Hypothalamus (tissue), 51 donors: Measurements from ENCODE around the gene PCDHGA2.
"Not testable (repeated sequence)": the region's sequence is repeated elsewhere in the genome, so short reads cannot be mapped to it uniquely, and the experiment has no call there.

Experiments
- DNase-seq, 51 donors: peaks; one replicate each; lab custom pipeline; 2025; lab: John Stamatoyannopoulos, UW

PCDHGA2 gene

DNA sequence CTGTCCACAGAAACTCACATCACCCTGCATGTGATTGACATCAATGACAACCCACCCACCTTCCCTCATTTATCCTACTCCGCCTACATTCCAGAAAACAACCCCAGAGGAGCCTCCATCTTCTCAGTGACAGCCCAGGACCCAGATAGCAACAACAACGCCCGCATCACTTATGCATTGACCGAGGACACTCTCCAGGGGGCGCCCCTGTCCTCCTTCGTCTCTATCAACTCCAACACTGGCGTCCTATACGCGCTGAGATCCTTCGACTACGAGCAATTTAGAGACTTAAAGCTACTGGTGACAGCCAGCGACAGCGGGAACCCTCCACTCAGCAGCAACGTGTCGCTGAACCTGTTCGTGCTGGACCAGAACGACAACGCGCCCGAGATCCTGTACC, 6.8 kb downstream of the PCDHGA2 start:
- DNase-seq: no peak

GRCh38 chr5:141346017-141346416, 7.5 kb downstream of the PCDHGA2 start:
- DNase-seq: not testable (repeated sequence)

DNA sequence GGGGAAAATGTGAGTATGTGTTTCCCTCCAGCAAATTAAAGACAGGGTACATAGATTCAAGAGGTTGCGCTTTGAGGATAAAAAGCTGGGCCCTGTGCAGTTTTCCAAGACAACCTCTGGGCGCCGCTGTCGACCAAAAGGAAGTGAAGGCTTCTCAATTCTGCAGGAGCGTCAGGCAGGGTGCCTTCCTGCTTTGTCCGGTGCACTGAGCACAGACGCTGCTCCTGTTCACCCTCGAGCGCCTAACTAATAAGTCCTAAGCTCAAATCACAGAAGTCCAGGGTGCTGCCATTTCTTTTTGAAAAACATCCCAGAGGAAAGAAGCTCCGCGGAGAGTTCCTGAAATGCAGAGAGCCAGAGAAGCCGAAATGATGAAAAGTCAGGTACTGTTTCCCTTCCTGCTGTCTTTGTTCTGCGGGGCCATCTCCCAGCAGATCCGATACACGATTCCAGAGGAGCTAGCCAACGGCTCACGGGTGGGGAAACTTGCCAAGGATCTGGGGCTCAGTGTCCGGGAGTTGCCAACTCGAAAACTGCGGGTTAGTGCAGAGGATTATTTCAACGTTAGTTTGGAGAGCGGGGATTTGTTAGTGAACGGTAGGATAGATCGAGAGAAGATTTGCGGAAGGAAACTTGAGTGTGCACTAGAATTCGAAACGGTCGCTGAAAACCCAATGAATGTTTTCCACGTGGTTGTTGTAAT, 11.5 kb downstream of the PCDHGA2 start, which contains the start of gene PCDHGB1:
TSS of gene PCDHGB1 (plus strand) at position 183 of the 703 bp plus-strand sequence. CDS start at position 345, 162 bp downstream.
- peak in 7 of 51 donors; percentile 6 to 33 (median 16) for DNase-seq

- no peak for DNase-seq
Measured at GRCh38 chr5:141351591-141351990, 13.0 kb downstream of the PCDHGA2 start.

DNA sequence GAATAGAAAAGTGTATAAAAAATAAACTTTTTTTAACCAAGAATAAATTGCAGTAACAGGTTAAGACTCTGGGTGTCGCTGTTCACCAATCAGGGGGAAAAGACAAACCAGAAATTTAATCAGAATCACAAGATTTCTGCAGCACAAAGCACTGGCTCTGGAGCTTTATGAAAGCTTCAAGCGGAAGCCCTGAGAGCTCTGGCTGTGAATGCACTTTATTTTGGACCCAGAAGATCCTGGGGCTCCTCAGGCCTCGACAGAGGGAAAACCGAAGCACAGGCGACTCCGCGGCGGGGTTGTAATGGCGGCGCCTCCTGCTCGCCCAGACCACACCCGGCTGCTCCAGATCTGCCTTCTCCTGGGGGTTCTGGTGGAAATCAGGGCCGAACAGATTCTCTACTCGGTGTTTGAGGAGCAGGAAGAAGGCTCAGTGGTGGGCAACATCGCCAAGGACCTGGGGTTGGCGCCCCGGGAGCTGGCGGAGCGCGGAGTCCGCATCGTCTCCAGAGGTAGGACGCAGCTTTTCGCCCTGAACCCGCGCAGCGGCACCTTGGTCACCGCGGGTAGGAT, 16.4 kb downstream of the PCDHGA2 start, which contains the start of gene PCDHGA4:
TSS of gene PCDHGA4 (plus strand) at position 122 of the 570 bp plus-strand sequence. CDS start at position 209, 87 bp downstream.
- DNase-seq: no peak

DNA sequence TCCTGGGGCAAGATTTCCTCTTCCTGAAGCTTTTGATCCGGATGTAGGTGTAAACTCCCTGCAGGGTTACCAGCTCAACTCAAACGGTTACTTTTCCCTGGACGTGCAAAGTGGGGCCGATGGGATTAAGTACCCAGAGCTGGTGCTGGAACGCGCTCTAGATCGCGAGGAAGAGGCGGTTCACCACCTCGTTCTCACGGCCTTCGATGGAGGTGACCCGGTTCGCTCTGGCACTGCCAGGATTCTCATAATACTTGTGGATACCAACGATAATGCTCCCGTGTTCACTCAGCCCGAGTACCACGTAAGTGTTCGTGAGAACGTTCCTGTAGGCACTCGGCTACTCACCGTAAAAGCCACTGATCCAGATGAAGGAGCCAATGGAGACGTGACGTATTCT, 17.1 kb downstream of the PCDHGA2 start:
- DNase-seq: no peak

DNA sequence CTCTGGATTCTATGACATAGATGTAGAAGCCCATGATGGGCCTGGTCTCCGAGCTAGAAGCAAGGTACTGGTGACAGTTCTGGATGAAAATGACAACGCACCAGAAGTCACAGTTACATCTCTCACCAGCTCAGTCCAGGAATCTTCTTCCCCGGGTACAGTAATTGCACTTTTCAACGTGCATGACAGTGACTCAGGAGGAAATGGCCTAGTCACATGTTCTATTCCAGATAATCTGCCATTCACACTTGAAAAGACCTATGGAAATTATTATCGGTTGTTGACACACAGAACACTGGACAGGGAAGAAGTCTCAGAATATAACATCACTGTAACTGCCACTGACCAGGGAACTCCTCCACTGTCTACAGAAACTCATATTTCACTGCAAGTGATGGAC, 17.6 kb downstream of the PCDHGA2 start:
- no peak for DNase-seq

GRCh38 chr5:141356950-141357349, 18.4 kb downstream of the PCDHGA2 start:
- DNase-seq: no peak

GRCh38 chr5:141359790-141360426, 21.3 kb downstream of the PCDHGA2 start, which contains the start of gene PCDHGB2:
Gene PCDHGB2 (plus strand): TSS chr5:141359994. CDS start chr5:141360136, 142 bp downstream.
- no peak for DNase-seq

GRCh38 chr5:141360685-141361084, 22.1 kb downstream of the PCDHGA2 start:
- DNase-seq: no peak

- DNase-seq: no peak
Measured at GRCh38 chr5:141362719-141363118, 24.2 kb downstream of the PCDHGA2 start.

DNA sequence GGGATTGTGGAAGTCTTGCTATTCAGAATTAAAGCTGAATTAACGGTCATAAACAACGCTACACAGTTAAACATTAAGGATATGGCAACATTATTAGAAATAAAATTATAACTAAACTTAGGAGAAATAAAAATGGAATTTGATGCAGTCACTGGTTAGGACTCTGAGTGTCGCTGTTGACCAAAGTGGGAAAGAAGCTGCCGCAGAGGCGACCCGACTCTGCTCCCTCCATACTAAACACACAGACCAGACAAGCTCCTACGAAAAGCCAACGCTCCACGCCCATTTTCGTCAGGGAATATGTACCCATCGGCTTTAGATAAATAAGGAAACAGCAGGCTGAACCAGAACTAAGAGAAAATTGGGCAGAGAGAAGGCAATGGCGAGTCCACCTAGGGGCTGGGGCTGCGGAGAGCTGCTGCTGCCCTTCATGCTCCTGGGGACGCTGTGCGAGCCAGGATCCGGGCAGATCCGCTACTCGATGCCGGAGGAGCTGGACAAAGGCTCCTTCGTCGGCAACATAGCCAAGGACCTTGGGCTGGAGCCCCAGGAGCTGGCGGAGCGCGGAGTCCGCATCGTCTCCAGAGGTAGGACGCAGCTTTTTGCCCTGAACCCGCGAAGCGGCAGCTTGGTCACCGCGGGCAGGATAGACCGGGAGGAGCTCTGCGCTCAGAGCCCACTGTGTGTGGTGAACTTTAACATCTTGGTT, 25.5 kb downstream of the PCDHGA2 start, which contains the start of gene PCDHGA5:
TSS of gene PCDHGA5 (plus strand) at position 211 of the 709 bp plus-strand sequence. CDS start at position 380, 169 bp downstream.
- no peak for DNase-seq

GRCh38 chr5:141366016-141366896, 27.7 kb downstream of the PCDHGA2 start:
- no peak for DNase-seq

DNA sequence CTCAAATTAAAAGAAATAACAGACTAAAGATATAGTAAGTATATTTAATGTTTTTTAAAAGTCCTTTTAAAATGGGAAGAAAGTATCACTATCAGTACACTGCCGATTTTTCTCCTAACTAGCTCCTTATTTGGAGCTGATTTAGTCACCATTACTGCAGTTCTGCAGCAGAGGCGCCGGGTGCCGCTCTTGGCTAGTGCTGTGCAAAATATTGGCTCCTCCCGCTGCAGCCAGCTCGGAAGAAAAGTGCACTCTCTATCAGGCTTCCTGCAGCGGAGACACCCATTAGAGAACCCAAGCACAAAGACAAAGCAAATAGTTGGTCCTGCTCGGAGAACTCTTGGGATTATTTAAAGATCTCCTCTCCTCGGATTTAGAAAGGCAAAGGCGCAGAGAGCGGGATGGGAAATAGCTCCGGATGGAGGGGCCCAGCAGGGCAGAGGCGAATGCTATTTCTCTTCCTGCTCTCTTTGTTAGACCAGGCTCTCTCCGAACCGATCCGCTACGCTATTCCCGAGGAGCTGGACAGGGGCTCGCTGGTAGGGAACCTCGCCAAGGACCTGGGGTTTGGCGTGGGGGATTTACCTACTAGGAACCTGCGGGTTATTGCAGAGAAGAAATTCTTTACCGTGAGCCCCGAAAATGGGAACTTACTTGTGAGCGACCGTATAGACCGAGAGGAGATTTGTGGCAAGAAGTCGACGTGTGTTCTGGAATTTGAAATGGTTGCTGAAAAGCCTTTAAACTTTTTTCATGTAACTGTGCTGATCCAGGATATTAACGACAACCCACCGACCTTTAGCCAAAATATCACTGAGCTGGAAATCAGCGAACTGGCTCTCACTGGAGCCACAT, 31.7 kb downstream of the PCDHGA2 start, which contains the start of gene PCDHGB3:
TSS of gene PCDHGB3 (plus strand) at position 249 of the 855 bp plus-strand sequence. CDS start at position 402, 153 bp downstream.
- peak in 1 of 51 donors; percentile 11 for DNase-seq

DNA sequence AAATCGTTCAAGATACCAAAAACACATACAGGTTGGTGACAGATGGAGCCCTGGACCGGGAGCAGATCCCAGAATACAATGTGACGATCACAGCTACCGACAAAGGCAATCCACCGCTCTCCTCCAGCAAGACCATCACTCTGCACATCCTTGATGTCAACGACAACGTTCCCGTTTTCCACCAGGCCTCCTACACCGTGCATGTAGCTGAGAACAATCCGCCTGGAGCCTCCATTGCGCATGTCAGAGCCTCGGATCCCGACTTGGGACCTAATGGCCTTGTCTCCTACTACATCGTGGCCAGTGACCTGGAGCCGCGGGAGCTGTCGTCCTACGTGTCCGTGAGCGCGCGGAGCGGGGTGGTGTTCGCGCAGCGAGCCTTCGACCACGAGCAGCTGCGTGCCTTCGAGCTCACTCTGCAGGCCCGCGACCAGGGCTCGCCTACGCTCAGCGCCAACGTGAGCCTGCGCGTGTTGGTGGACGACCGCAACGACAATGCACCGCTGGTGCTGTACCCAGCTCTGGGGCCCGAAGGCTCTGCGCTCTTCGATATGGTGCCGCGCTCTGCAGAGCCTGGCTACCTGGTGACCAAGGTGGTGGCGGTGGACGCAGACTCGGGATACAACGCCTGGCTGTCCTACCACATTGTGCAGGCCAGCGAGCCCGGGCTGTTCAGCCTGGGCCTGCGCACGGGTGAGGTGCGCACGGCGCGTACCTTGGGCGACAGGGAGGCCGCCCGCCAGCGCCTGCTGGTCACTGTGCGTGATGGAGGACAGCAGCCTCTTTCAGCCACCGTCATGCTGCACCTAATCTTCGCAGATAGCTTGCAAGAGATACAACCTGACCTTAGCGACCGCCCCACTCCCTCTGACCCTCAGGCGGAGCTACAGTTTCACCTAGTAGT, 33.3 kb downstream of the PCDHGA2 start:
- no peak for DNase-seq

- DNase-seq: no peak
Measured at GRCh38 chr5:141373673-141374317, 35.2 kb downstream of the PCDHGA2 start, which contains the start of gene PCDHGA6. Gene PCDHGA6 (plus strand): TSS chr5:141373891. CDS start chr5:141374084, 193 bp downstream.

DNA sequence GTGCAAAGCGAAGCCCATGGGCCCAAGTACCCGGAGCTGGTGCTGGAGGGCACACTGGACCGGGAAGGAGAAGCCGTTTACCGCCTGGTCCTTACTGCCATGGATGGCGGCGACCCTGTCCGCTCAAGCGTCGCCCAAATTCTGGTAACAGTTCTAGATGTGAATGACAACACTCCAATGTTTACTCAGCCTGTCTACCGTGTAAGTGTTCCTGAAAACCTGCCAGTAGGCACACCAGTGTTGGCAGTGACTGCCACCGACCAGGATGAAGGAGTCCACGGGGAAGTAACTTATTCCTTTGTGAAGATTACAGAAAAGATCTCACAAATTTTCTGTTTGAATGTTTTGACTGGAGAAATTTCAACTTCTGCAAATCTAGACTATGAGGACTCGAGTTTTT, 36.1 kb downstream of the PCDHGA2 start:
- no peak for DNase-seq
